H1 (cell line): Measurements from ENCODE around the gene WDFY3. TPM values are rescaled to one million over a fixed set of nuclear protein-coding genes. Genes with fewer than 3 reads are reported as not detected.

ENCODE experiments used
- CTCF ChIA-PET: fragments of 300-600 bp; sonication (Branson Sonifier 250); formaldehyde crosslinking; loops from one replicate; lab custom pipeline; 2021; ENCODE audit not compliant: partially characterized antibody; lab: Charles Lee
- POLR2A ChIA-PET: fragments of 300-600 bp; sonication (Branson Sonifier 250); formaldehyde crosslinking; loops from one replicate; lab custom pipeline; 2021; ENCODE audit warnings: inconsistent platforms; ENCODE audit not compliant: partially characterized antibody; lab: Charles Lee
- DNase-seq, 2 experiments: peaks; one replicate each; pipeline versions ENCODE4 v3.0.0 to v3.0.0-alpha.2; 2010 to 2022; ENCODE audit warnings: low spot score in 2 of 2, low read depth in 1 of 2, mixed read lengths in 1 of 2
- FAIRE-seq: peaks from 2 replicates; lab custom pipeline; 2011; peaks lifted over from hg19 to GRCh38; lab: Jason Lieb, UNC
- H2AFZ ChIP-seq: 2 replicates; pipeline ENCODE4 v1.8.1; 2012; ENCODE audit warnings: low read length, inconsistent platforms
- H2AK5ac ChIP-seq: 2 replicates; pipeline ENCODE4 v1.6.1; 2013; ENCODE audit warnings: low read depth, low read length
- H2BK120ac ChIP-seq: replicated peaks from 2 replicates; pipeline ENCODE3; 2013; ENCODE audit warnings: low read depth, low read length, inconsistent platforms
- H2BK12ac ChIP-seq: 2 replicates; pipeline ENCODE4 v1.6.1; 2013; ENCODE audit warnings: low read depth, low read length
- H2BK15ac ChIP-seq: 2 replicates; pipeline ENCODE4 v1.6.1; 2013; ENCODE audit warnings: low read length
- H2BK20ac ChIP-seq: 2 replicates; pipeline ENCODE4 v1.6.1; 2013; ENCODE audit warnings: low read length
- H2BK5ac ChIP-seq: 2 replicates; pipeline ENCODE4 v1.6.1; 2013; ENCODE audit warnings: low read depth, low read length
- H3K14ac ChIP-seq: 2 replicates; pipeline ENCODE4 v1.6.1; 2013; ENCODE audit warnings: inconsistent platforms; ENCODE audit not compliant: insufficient read length
- H3K18ac ChIP-seq: 2 replicates; pipeline ENCODE4 v1.6.1; 2013; ENCODE audit warnings: low read length; ENCODE audit errors: extremely low read depth
- H3K23ac ChIP-seq: 2 replicates; pipeline ENCODE4 v1.6.1; 2013; ENCODE audit warnings: inconsistent platforms; ENCODE audit not compliant: insufficient read length
- H3K23me2 ChIP-seq: 2 replicates; pipeline ENCODE4 v1.6.1; 2013; ENCODE audit warnings: low read depth, low read length
- H3K27ac ChIP-seq: 2 replicates; pipeline ENCODE4 v1.6.1; 2011; ENCODE audit warnings: low read depth, low read length, inconsistent platforms
- H3K27me3 ChIP-seq, 4 experiments: replicated peaks in 1 of 4; 1 replicate in 1 of 4; 2 replicates in 3 of 4; pipeline versions ENCODE4 v1.6.1 to v1.8.1; 2011 to 2013; ENCODE audit warnings: low read length in 3 of 4, mild to moderate bottlenecking in 3 of 4, inconsistent platforms in 2 of 4, mixed read lengths in 2 of 4, moderate library complexity in 1 of 4; ENCODE audit not compliant: control insufficient read depth in 3 of 4, insufficient read depth in 3 of 4; ENCODE audit errors: extremely low read depth in 1 of 4
- H3K36me3 ChIP-seq, 4 experiments: 2 replicates each; pipeline versions ENCODE4 v1.6.1 to v1.8.1; 2011 to 2013; ENCODE audit warnings: mild to moderate bottlenecking in 4 of 4, low read length in 3 of 4, moderate library complexity in 2 of 4, control low read depth in 1 of 4, inconsistent platforms in 1 of 4; ENCODE audit not compliant: insufficient read depth in 4 of 4, control insufficient read depth in 2 of 4
- H3K4ac ChIP-seq: replicated peaks from 2 replicates; pipeline ENCODE3; 2013; ENCODE audit warnings: low read length, low read depth, mixed read lengths, inconsistent platforms; ENCODE audit not compliant: insufficient read length
- H3K4me1 ChIP-seq, 4 experiments: replicated peaks in 1 of 4; 1 replicate in 1 of 4; 2 replicates in 3 of 4; pipeline versions ENCODE4 v1.6.1 to v1.8.1; 2011 to 2013; ENCODE audit warnings: low read length in 3 of 4, inconsistent platforms in 2 of 4, mixed read lengths in 1 of 4; ENCODE audit not compliant: insufficient read depth in 4 of 4, control insufficient read depth in 3 of 4
- H3K4me2 ChIP-seq, 2 experiments: 2 replicates each; pipeline versions ENCODE4 v1.6.1 to v1.8.1; 2011 to 2013; ENCODE audit warnings: low read depth in 2 of 2, low read length in 2 of 2, control low read depth in 1 of 2, inconsistent platforms in 1 of 2, mild to moderate bottlenecking in 1 of 2; ENCODE audit not compliant: insufficient read depth in 1 of 2
- H3K4me3 ChIP-seq, 4 experiments: fragments of 200-600, 300-600 bp in 1 of 4; sonication (generic), shearing (Covaris generic), sonication (Bioruptor Twin) in 1 of 4; 2 replicates each; pipeline versions ENCODE4 v1.5.1 to v1.8.1; 2011 to 2016; ENCODE audit warnings: low read length in 4 of 4, low read depth in 3 of 4, control low read depth in 2 of 4, inconsistent platforms in 2 of 4, mild to moderate bottlenecking in 2 of 4, mixed read lengths in 1 of 4, moderate library complexity in 1 of 4; ENCODE audit not compliant: insufficient read depth in 2 of 4; ENCODE audit errors: extremely low read depth in 1 of 4
- H3K56ac ChIP-seq: replicated peaks from 2 replicates; pipeline ENCODE3; 2013; ENCODE audit warnings: low read depth, mild to moderate bottlenecking, mixed read lengths, low read length, inconsistent platforms; ENCODE audit not compliant: insufficient read length
- H3K79me1 ChIP-seq: 2 replicates; pipeline ENCODE4 v1.6.1; 2013; ENCODE audit warnings: low read depth, low read length, control low read depth
- H3K79me2 ChIP-seq, 2 experiments: 2 replicates each; pipeline versions ENCODE4 v1.6.1 to v1.8.1; 2012 to 2013; ENCODE audit warnings: low read length in 2 of 2, mild to moderate bottlenecking in 2 of 2, inconsistent platforms in 1 of 2; ENCODE audit not compliant: insufficient read depth in 2 of 2, control insufficient read depth in 1 of 2
- H3K9ac ChIP-seq, 4 experiments: replicated peaks in 1 of 4; 1 replicate in 1 of 4; 2 replicates in 3 of 4; pipeline versions ENCODE4 v1.6.1 to v1.8.1; 2011 to 2013; ENCODE audit warnings: low read depth in 3 of 4, low read length in 3 of 4, control low read depth in 2 of 4, mild to moderate bottlenecking in 2 of 4, moderate library complexity in 2 of 4, inconsistent platforms in 1 of 4; ENCODE audit errors: extremely low read depth in 1 of 4
- H3K9me3 ChIP-seq, 2 experiments: 2 replicates each; pipeline versions ENCODE4 v1.6.1 to v1.8.1; 2012 to 2013; ENCODE audit warnings: mild to moderate bottlenecking in 2 of 2, moderate library complexity in 2 of 2, control low read depth in 1 of 2, inconsistent platforms in 1 of 2, low read depth in 1 of 2, low read length in 1 of 2, mixed read lengths in 1 of 2; ENCODE audit not compliant: insufficient read depth in 2 of 2
- H4K20me1 ChIP-seq, 2 experiments: replicated peaks in 1 of 2; 2 replicates each; pipeline versions ENCODE3 to v1.8.1; 2011 to 2013; ENCODE audit warnings: inconsistent platforms in 2 of 2, low read length in 2 of 2, mild to moderate bottlenecking in 1 of 2; ENCODE audit not compliant: insufficient read depth in 2 of 2, control insufficient read depth in 1 of 2
- H4K5ac ChIP-seq: 2 replicates; pipeline ENCODE4 v1.6.1; 2013; ENCODE audit warnings: low read length, low read depth, mixed read lengths, inconsistent platforms; ENCODE audit not compliant: insufficient read length
- H4K8ac ChIP-seq: 2 replicates; pipeline ENCODE4 v1.8.0; 2013; ENCODE audit warnings: mild to moderate bottlenecking, moderate library complexity, low read length, inconsistent platforms; ENCODE audit not compliant: insufficient read depth; ENCODE audit errors: extremely low read depth
- H4K91ac ChIP-seq: replicated peaks from 2 replicates; pipeline ENCODE3; 2013; ENCODE audit warnings: low read length, mixed read lengths, inconsistent platforms; ENCODE audit not compliant: insufficient read length
- ATF2 ChIP-seq: IDR thresholded peaks from 2 replicates; pipeline ENCODE4 v1.6.1; 2012; ENCODE audit warnings: low read length, inconsistent platforms
- CTBP2 ChIP-seq: IDR thresholded peaks from 2 replicates; pipeline ENCODE4 v1.7.0; 2011; ENCODE audit warnings: borderline replicate concordance, mild to moderate bottlenecking, moderate library complexity, mixed read lengths, low read length; ENCODE audit not compliant: insufficient read depth, insufficient read length
- CTCF ChIP-seq, 3 experiments: IDR thresholded peaks; 1 replicate in 2 of 3; 2 replicates in 1 of 3; pipeline versions ENCODE4 v1.5.1 to v1.6.1; 2011; ENCODE audit warnings: low read length in 3 of 3, mild to moderate bottlenecking in 3 of 3, inconsistent platforms in 2 of 3, low read depth in 1 of 3, moderate library complexity in 1 of 3; ENCODE audit not compliant: insufficient read depth in 1 of 3; ENCODE audit errors: control extremely low read depth in 1 of 3
- E2F6 ChIP-seq: IDR thresholded peaks from 2 replicates; pipeline ENCODE4 v1.6.1; 2012; ENCODE audit warnings: inconsistent platforms
- EP300 ChIP-seq, 2 experiments: IDR thresholded peaks; 1 replicate in 1 of 2; 2 replicates in 1 of 2; pipeline ENCODE4 v1.6.1; 2011 to 2012; ENCODE audit warnings: low read depth in 2 of 2, low read length in 2 of 2, mild to moderate bottlenecking in 2 of 2, borderline replicate concordance in 1 of 2, inconsistent platforms in 1 of 2, moderate library complexity in 1 of 2
- PHF8 ChIP-seq: fragments of 200-600 bp; sonication (generic); conservative IDR thresholded peaks from 2 replicates; pipeline ENCODE4 v1.7.1; 2012; ENCODE audit warnings: low read depth, mild to moderate bottlenecking, inconsistent platforms, low read length, moderate library complexity
- POLR2A ChIP-seq, 2 experiments: IDR thresholded peaks; 1 replicate in 1 of 2; 2 replicates in 1 of 2; pipeline ENCODE4 v1.6.1; 2011; ENCODE audit warnings: low read depth in 2 of 2, low read length in 2 of 2, mild to moderate bottlenecking in 2 of 2; ENCODE audit errors: control extremely low read depth in 1 of 2
- SIX5 ChIP-seq: IDR thresholded peaks from 2 replicates; pipeline ENCODE4 v1.6.1; 2011; ENCODE audit warnings: mild to moderate bottlenecking, low read depth, low read length
- SP1 ChIP-seq: IDR thresholded peaks from 2 replicates; pipeline ENCODE4 v1.6.1; 2011; ENCODE audit warnings: low read depth, low read length
- WGBS, 2 experiments: shearing (Covaris generic) in 1 of 2; methylation state at CpG; one replicate each; pipeline versions ENCODE4 v1.1.6 to v1.1.7; 2013 to 2015; ENCODE audit warnings: low lambda C conversion rate in 2 of 2, mixed read lengths in 2 of 2, inconsistent platforms in 1 of 2, low coverage in 1 of 2, missing lambda C conversion rate in 1 of 2; ENCODE audit not compliant: insufficient replicate concordance in 2 of 2, insufficient coverage in 1 of 2, insufficient read length in 1 of 2; ENCODE audit errors: extremely low coverage in 1 of 2, missing lambda C conversion rate in 1 of 2; 5-methylcytosine and 5-hydroxymethylcytosine counted together
- polyA plus RNA-seq, 7 experiments: library from polyadenylated mRNA; depleted of rRNA in 3 of 7; stranded (reverse) in 5 of 7; unstranded in 2 of 7; fragments of >200 nt in 5 of 7; fragments of 200-250 nt in 2 of 7; gene quantifications; 1 replicate in 5 of 7; 2 replicates in 1 of 7; 4 replicates in 1 of 7; pipeline versions ENCODE4 v1.2.1 to v1.2.3, GENCODE V29; 2011 to 2013; ENCODE audit warnings: missing spikeins in 2 of 7, mixed read lengths in 2 of 7
- total RNA-seq: library from RNA; stranded (reverse); fragmentation: NEBNext Ultra II Directional; extraction: Animal tissue kit (Norgen Biotek cat#: 25700); gene quantifications from 2 replicates; pipeline ENCODE4 v1.2.1, GENCODE V29; 2021

WDFY3 gene
- total and polyA plus RNA-seq, 2 of the 8 experiments (the other 6 are each of a cell fraction or from before 2014, with no cell fraction given): 25.6 to 62.4 TPM

- Histone ChIP-seq H3K23me2 (no peaks in the 10 kb centered on the region), H4K20me1 (no peaks in the 10 kb centered on the region), H3K79me2 (no peaks in the 10 kb centered on the region), H3K9ac (no peak overlapping the region), H2BK15ac (no peak overlapping the region), H3K4me3 (no peak overlapping the region), H2BK12ac (no peak overlapping the region), H3K18ac (no peak overlapping the region), H3K36me3 (peaks cover 2 to 28% (median 17%) of the 10 kb centered on the region in 4 experiments; a peak in 7 of 8 replicates), H2BK5ac (no peak overlapping the region), H3K4ac (no peak overlapping the region), H3K23ac (no peak overlapping the region), H4K5ac (no peak overlapping the region), H3K56ac (no peak overlapping the region), H3K9me3 (no peaks in the 10 kb centered on the region), H2AK5ac (no peak overlapping the region), H3K14ac (no peak overlapping the region), H2BK20ac (no peak overlapping the region), H3K4me2 (no peak overlapping the region), H4K8ac (no peak overlapping the region), H3K27me3 (no peaks in the 10 kb centered on the region), H2AFZ (no peak overlapping the region), H3K27ac (no peak overlapping the region), H3K4me1 (no peaks in the 10 kb centered on the region), H3K79me1 (no peaks in the 10 kb centered on the region), H2BK120ac (no peak overlapping the region), H4K91ac (no peak overlapping the region)
- ChIA-PET POLR2A (no interaction called here), CTCF (interaction anchor here (0.6 to 0.8 kb wide), 2 partner anchors 248 to 1052 kb away, joined by 3 read pairs; no protein-coding TSS in a partner anchor)
- DNase-seq: no peak
- WGBS, 2 experiments: 92% methylated on average over 1 of the region's 1 CpG; no CpG with 5 or more reads in 1 of the 2 experiments
- FAIRE-seq: no peak
- no peak for TF ChIP-seq ATF2
- no peak for TF ChIP-seq EP300 (IDR thresholded peaks at IDR 0.05; ENCODE audit: borderline replicate concordance in 1 of 2, low read depth in 2 of 2, low read length in 2 of 2)
- no peak for TF ChIP-seq PHF8
- TF ChIP-seq CTCF (IDR thresholded peaks at IDR 0.05; ENCODE audit: control extremely low read depth in 1 of 3, insufficient read depth in 1 of 3, low read depth in 1 of 3, low read length in 3 of 3): no peak
- TF ChIP-seq CTBP2: no peak
- TF ChIP-seq E2F6: no peak
- no peak for TF ChIP-seq SIX5
- no peak for TF ChIP-seq POLR2A (IDR thresholded peaks at IDR 0.05; ENCODE audit: control extremely low read depth in 1 of 2, low read depth in 2 of 2, low read length in 2 of 2)
- no peak for TF ChIP-seq SP1
Measured at GRCh38 chr4:84722720-84723119, 243.8 kb downstream of the WDFY3 start.
